ENCODE measurements around the gene GABRR1. TPM values are rescaled to one million over a fixed set of nuclear protein-coding genes. Genes with fewer than 3 reads are reported as not detected.

The GABRR1 gene
- total RNA-seq, 1 donor, result not detected

- DNase-seq (ENCODE audit: low read depth), result no peak
- TF ChIP-seq, protein P1, sequence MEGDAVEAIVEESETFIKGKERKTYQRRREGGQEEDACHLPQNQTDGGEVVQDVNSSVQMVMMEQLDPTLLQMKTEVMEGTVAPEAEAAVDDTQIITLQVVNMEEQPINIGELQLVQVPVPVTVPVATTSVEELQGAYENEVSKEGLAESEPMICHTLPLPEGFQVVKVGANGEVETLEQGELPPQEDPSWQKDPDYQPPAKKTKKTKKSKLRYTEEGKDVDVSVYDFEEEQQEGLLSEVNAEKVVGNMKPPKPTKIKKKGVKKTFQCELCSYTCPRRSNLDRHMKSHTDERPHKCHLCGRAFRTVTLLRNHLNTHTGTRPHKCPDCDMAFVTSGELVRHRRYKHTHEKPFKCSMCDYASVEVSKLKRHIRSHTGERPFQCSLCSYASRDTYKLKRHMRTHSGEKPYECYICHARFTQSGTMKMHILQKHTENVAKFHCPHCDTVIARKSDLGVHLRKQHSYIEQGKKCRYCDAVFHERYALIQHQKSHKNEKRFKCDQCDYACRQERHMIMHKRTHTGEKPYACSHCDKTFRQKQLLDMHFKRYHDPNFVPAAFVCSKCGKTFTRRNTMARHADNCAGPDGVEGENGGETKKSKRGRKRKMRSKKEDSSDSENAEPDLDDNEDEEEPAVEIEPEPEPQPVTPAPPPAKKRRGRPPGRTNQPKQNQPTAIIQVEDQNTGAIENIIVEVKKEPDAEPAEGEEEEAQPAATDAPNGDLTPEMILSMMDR (IDR thresholded peaks at IDR 0.05; ENCODE audit: insufficient read depth, low read length), result no peak
- H3K4me3 ChIP-seq (ENCODE audit: low read depth, low read length), result no peak overlapping the region
Observed at GRCh38 chr6:89205819-89206218, 11.3 kb downstream of the GABRR1 start.

DNA sequence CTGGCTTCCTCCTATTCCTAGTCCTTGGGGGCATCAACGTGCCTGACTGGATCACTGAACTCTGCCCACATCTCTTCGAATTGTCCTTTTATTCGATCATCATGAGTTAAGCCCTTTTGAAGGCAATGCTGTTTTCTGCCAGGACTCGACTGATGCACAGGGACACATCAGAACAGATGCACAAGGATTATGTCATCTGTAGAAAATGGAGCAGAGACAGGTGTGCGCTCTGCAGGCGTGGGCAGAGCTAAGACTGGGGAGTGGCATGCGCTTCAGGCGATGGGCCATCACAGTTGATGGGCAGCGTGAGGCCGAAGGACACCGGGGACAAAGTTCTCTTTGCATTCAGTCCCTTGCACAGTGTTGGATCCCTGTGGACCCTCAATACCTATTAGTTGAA, 13.1 kb downstream of the GABRR1 start:
- TF ChIP-seq, protein P1 (IDR thresholded peaks at IDR 0.05; ENCODE audit: insufficient read depth, low read length), result no peak
- H3K4me3 ChIP-seq (ENCODE audit: low read depth, low read length), result no peak overlapping the region

GRCh38 chr6:89200706-89201215, 16.4 kb downstream of the GABRR1 start:
- TF ChIP-seq, protein P1 (IDR thresholded peaks at IDR 0.05; ENCODE audit: insufficient read depth, low read length), result no peak
- DNase-seq (ENCODE audit: low read depth), result no peak
- H3K4me3 ChIP-seq (ENCODE audit: low read depth, low read length), result no peak overlapping the region

More for the DNA sequence above, 13.1 kb downstream of the GABRR1 start:
- DNase-seq (ENCODE audit: low read depth), result no peak

- DNase-seq (ENCODE audit: low read depth), result no peak
- H3K4me3 ChIP-seq (ENCODE audit: low read depth, low read length), result no peak overlapping the region
- TF ChIP-seq, protein P1 (IDR thresholded peaks at IDR 0.05; ENCODE audit: insufficient read depth, low read length), result no peak
Observed at GRCh38 chr6:89199579-89199978, 17.6 kb downstream of the GABRR1 start.

DNA sequence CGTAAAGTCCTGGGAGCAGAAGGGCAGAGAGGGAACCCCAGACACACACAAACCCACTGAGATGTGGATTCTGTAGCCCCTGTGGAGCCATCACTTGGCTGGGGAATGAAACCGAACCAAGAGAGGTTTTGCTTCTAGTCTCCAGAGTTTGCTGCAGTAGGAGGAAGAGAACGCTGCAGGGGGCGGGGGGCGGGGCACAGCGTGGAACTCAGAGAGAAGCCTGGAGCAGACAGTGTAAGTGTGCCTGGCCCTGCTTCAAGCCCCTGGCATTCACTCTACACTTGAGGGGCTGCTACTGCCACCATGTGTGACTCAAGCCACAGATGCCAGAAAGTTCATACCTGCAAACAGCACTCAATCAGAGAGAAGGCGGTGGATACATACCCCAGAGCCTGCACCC, 18.9 kb downstream of the GABRR1 start:
- H3K4me3 ChIP-seq (ENCODE audit: low read depth, low read length), result no peak overlapping the region
- DNase-seq (ENCODE audit: low read depth), result no peak
- TF ChIP-seq, protein P1 (IDR thresholded peaks at IDR 0.05; ENCODE audit: insufficient read depth, low read length), result no peak

DNA sequence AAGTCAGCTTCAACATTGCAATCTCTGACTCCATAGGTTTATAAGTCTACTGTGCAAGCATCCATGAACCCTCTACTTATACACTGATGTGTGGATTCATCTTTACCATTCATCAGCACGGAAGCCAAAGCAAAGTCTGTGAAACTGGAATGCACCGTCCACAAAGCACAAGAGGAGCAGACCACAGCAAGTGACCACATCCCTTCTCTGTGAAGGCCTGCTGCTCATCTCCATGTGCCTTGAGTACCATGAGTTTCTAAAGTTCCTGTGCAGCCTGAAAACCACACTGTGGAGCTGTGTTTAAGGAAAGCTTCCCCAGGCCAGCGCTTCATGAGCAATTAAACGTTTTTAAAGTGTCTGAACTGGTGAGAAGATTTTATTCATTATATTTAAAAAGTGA, 20.0 kb downstream of the GABRR1 start:
- TF ChIP-seq, protein P1 (IDR thresholded peaks at IDR 0.05; ENCODE audit: insufficient read depth, low read length), result no peak
- DNase-seq (ENCODE audit: low read depth), result no peak
- H3K4me3 ChIP-seq (ENCODE audit: low read depth, low read length), result no peak overlapping the region

DNA sequence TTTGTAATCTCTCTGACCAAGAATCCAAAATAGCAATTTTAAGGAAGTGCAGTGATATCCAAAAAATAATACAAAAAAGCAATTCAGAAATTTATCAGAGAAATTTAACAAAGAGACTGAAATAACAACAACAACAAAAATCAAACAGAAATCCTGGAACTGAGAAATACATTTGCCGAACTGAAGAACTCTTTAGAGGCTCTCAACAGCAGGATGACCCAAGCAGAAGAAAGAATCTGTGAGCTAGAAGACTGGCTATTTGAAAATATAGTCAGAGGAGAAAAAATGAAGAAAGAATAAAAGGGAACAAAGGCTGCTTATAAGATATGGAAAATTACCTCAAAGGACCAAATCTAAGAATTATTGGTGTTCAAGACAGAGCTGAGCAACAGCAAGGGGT, 22.6 kb downstream of the GABRR1 start:
- TF ChIP-seq, protein P1 (IDR thresholded peaks at IDR 0.05; ENCODE audit: insufficient read depth, low read length), result no peak
- DNase-seq (ENCODE audit: low read depth), result no peak
- H3K4me3 ChIP-seq (ENCODE audit: low read depth, low read length), result no peak overlapping the region

Measured in fibroblast of the aortic adventitia (primary cell).